Heart left ventricle (tissue), 16 donors: Measurements from ENCODE around the gene MAGI2. TPM values are rescaled to one million over a fixed set of nuclear protein-coding genes. Genes with fewer than 3 reads are reported as not detected.
"Not testable (repeated sequence)": the region's sequence is repeated elsewhere in the genome, so short reads cannot be mapped to it uniquely, and the experiment has no call there.

Experiments
- ATAC-seq, 4 donors: fragments of 200-7000 bp; cut with Tn5 transposase; one replicate each; pipeline ENCODE4 v1.9.1; 2020 to 2022; ENCODE audit warnings: moderate library complexity in 4 of 4, mild to moderate bottlenecking in 3 of 4, moderate number of reproducible peaks in 1 of 4
- DNase-seq, 5 donors: peaks; one replicate each; pipeline ENCODE4 v3.0.0-alpha.2; 2020
- H3K27ac ChIP-seq, 12 donors: fragments of 200-600 bp; sonication (generic) in 4 of 12; one replicate each; pipeline versions ENCODE4 v1.5.0 to v1.8.0; 2016 to 2022; ENCODE audit warnings: mild to moderate bottlenecking in 2 of 12
- H3K27me3 ChIP-seq, 9 donors: fragments of 200-600 bp; sonication (generic) in 2 of 9; one replicate each; pipeline versions ENCODE4 v1.5.1 to v1.8.0; 2016 to 2022; ENCODE audit warnings: mild to moderate bottlenecking in 3 of 9
- H3K36me3 ChIP-seq, 9 donors: fragments of 200-600 bp; sonication (generic) in 2 of 9; one replicate each; pipeline versions ENCODE4 v1.5.0 to v1.8.0; 2018 to 2022; ENCODE audit warnings: mild to moderate bottlenecking in 2 of 9
- H3K4me1 ChIP-seq, 12 donors: fragments of 200-600 bp; sonication (generic) in 4 of 12; one replicate each; pipeline versions ENCODE4 v1.5.0 to v1.8.0; 2016 to 2022; ENCODE audit warnings: mild to moderate bottlenecking in 3 of 12
- H3K4me3 ChIP-seq, 12 donors: fragments of 200-600 bp; sonication (generic) in 4 of 12; one replicate each; pipeline versions ENCODE4 v1.5.0 to v1.8.0; 2017 to 2022; ENCODE audit warnings: mild to moderate bottlenecking in 9 of 12, moderate library complexity in 4 of 12
- H3K9me3 ChIP-seq, 12 donors: fragments of 200-600 bp; sonication (generic) in 4 of 12; one replicate each; pipeline versions ENCODE4 v1.5.0 to v1.8.0; 2016 to 2022; ENCODE audit warnings: mild to moderate bottlenecking in 1 of 12
- CTCF ChIP-seq, 12 donors: fragments of 200-600 bp; sonication (generic) in 4 of 12; IDR thresholded peaks; one replicate each; pipeline versions ENCODE4 v1.5.0 to v1.8.0; 2018 to 2022; ENCODE audit warnings: antibody characterized with exemption in 12 of 12, mild to moderate bottlenecking in 5 of 12
- POLR2A ChIP-seq, 2 donors: fragments of 450-650 bp; IDR thresholded peaks; one replicate each; pipeline ENCODE4 v1.6.1; 2017; ENCODE audit warnings: antibody characterized with exemption in 2 of 2, mild to moderate bottlenecking in 2 of 2, moderate library complexity in 2 of 2
- WGBS, 4 donors: extraction: QIAGEN DNeasy Blood & Tissue Kit in 2 of 4; methylation state at CpG; one replicate each; pipeline versions ENCODE4 v1.1.5 to v1.1.7; 2013 to 2018; 5-methylcytosine and 5-hydroxymethylcytosine counted together
- intact Hi-C, 10 donors: fragments of 100-400 bp; cut with DNase I; formaldehyde crosslinking; loops; one replicate each; pipeline versions ENCODE4 v1.11.1 to v1.14.2; 2022
- polyA plus RNA-seq, 2 donors: library from polyadenylated mRNA; stranded (reverse); fragments of 200-250 nt; gene quantifications; one replicate each; pipeline ENCODE4 v1.2.3, GENCODE V29; 2013
- total RNA-seq, 9 donors: library from RNA; depleted of rRNA in 2 of 9; stranded (reverse); fragments of >200 nt in 2 of 9; fragmentation: NEBNext Ultra II Directional in 3 of 9; extraction: Animal tissue kit (Norgen Biotek cat#: 25700) in 3 of 9; gene quantifications; one replicate each; pipeline versions ENCODE4 v1.1.0 to v1.2.4, GENCODE V29; 2016 to 2023
- donor health status: ischemic (EF 13 %, LVEDD 7.1; RV severe dilation, severe dysfunction).
- donor health status: healthy with polysubstance abuse.
- donor health status: DM: no; HTN: yes; CAD: no.
- donor health status: DM: no; HTN: no; CAD: no.
- donor health status: ischemic (EF 25% LVEDD 6.9; RV normal size, moderate dysfunction).
- donor health status: ischemic (EF 25% LVEDD 5.7; RV mildly dilated, moderate dysfunction).
- donor health status: healthy.
- donor health status: DM: yes; HTN: yes; CAD: no.
- donor health status: ischemic (EF 35%, LVEDD 5.7; RV mildly dilated, moderate dysfunction).
- donor health status: nonischemic (EF 11% LVEDD 7.7; RV severe dilation, severe dysfunction).
- donor health status: DM: yes; HTN: yes; CAD: no.
- donor health status: PGD.
- donor health status: ischemic (EF 29% LVEDD 5.4; RV normal size, mild dysfunction).
- donor health status: nonischemic (EF 23%, LVEDD 6.1; RV moderate dilation, normal function).

The MAGI2 gene
- total and polyA plus RNA-seq, 11 donors, result 1.1 to 6.8 (median 3.8) TPM

GRCh38 chr7:79036356-79036755, 417.1 kb downstream of the MAGI2 start:
- Histone ChIP-seq H3K9me3 (no peaks in the 10 kb centered on the region), H3K4me1 (no peaks in the 10 kb centered on the region), H3K27ac (no peak overlapping the region), H3K4me3 (no peak overlapping the region), H3K36me3 (no peaks in the 10 kb centered on the region), H3K27me3 (no peaks in the 10 kb centered on the region)
- intact Hi-C loops, result no loop called here
- TF ChIP-seq CTCF (IDR thresholded peaks at IDR 0.05) (no peak), POLR2A (IDR thresholded peaks at IDR 0.05) (no peak)
- ATAC-seq (no peak), DNase-seq (no peak)
- 68 to 75% (median 70%) methylated on average over 2 of the region's 2 CpGs for WGBS, 4 donors

GRCh38 chr7:79035858-79036257, 417.6 kb downstream of the MAGI2 start:
- TF ChIP-seq CTCF (IDR thresholded peaks at IDR 0.05), result no peak
- TF ChIP-seq POLR2A (IDR thresholded peaks at IDR 0.05), result no peak
- no peak for DNase-seq
- intact Hi-C loops, result no loop called here
- H3K36me3 ChIP-seq, result no peaks in the 10 kb centered on the region
- H3K27ac ChIP-seq, result no peak overlapping the region
- 84 to 90% (median 88%) methylated on average over 3 of the region's 3 CpGs for WGBS, 4 donors
- H3K27me3 ChIP-seq, result no peaks in the 10 kb centered on the region
- no peaks in the 10 kb centered on the region for H3K4me1 ChIP-seq
- H3K4me3 ChIP-seq, result no peak overlapping the region
- H3K9me3 ChIP-seq, result no peaks in the 10 kb centered on the region
- no peak for ATAC-seq

- TF ChIP-seq CTCF (IDR thresholded peaks at IDR 0.05) (no peak), POLR2A (IDR thresholded peaks at IDR 0.05) (no peak)
- WGBS, 4 donors, result 80 to 87% (median 84%) methylated on average over 5 of the region's 5 CpGs
- Histone ChIP-seq H3K27me3 (no peaks in the 10 kb centered on the region), H3K4me3 (no peak overlapping the region), H3K4me1 (no peaks in the 10 kb centered on the region), H3K27ac (no peak overlapping the region), H3K9me3 (no peaks in the 10 kb centered on the region), H3K36me3 (no peaks in the 10 kb centered on the region)
- ATAC-seq (no peak), DNase-seq (no peak)
- intact Hi-C loops, result no loop called here
Observed at GRCh38 chr7:79034730-79035129, 418.7 kb downstream of the MAGI2 start.

- 72 to 90% (median 76%) methylated on average over 2 of the region's 2 CpGs for WGBS, 4 donors
- not testable (repeated sequence) for H3K36me3 ChIP-seq, H3K27me3 ChIP-seq, DNase-seq, H3K27ac ChIP-seq, ATAC-seq, H3K4me1 ChIP-seq, H3K4me3 ChIP-seq
- intact Hi-C loops, result loop anchor here in 1 of 10 donors (10.0 kb wide), 1 partner anchor 55 kb away; no protein-coding TSS in a partner anchor
- H3K9me3 ChIP-seq, result peaks cover 0 to 41% (median 9%) of the 10 kb centered on the region in 12 donors
Observed at GRCh38 chr7:79019711-79020110, 433.8 kb downstream of the MAGI2 start.

GRCh38 chr7:79011921-79012320, 441.5 kb downstream of the MAGI2 start:
- Histone ChIP-seq H3K9me3 (no peaks in the 10 kb centered on the region), H3K4me3 (no peak overlapping the region), H3K27me3 (no peaks in the 10 kb centered on the region), H3K36me3 (no peaks in the 10 kb centered on the region), H3K4me1 (no peaks in the 10 kb centered on the region), H3K27ac (no peak overlapping the region)
- no peak for ATAC-seq
- WGBS, 4 donors, result 79 to 91% (median 90%) methylated on average over 2 of the region's 2 CpGs
- intact Hi-C loops, result no loop called here
- no peak for DNase-seq
- TF ChIP-seq POLR2A (IDR thresholded peaks at IDR 0.05), result no peak
- no peak for TF ChIP-seq CTCF (IDR thresholded peaks at IDR 0.05)
